Liver (tissue), 9 donors: ENCODE data around the gene PWP1. TPM values are rescaled to one million over a fixed set of nuclear protein-coding genes. Genes with fewer than 3 reads are reported as not detected.

ENCODE experiments used
- DNase-seq: peaks from one replicate; pipeline ENCODE4 v3.0.0-alpha.2; 2017; ENCODE audit warnings: low spot score
- H3K27ac ChIP-seq, 2 donors: one replicate each; pipeline ENCODE4 v1.7.0; 2013; ENCODE audit warnings: inconsistent platforms in 2 of 2, low read length in 2 of 2, control low read depth in 1 of 2, low read depth in 1 of 2, mild to moderate bottlenecking in 1 of 2
- H3K27me3 ChIP-seq, 4 donors: one replicate each; pipeline versions ENCODE4 v1.6.1 to v1.7.0; 2013; ENCODE audit warnings: low read length in 3 of 4, inconsistent platforms in 1 of 4, mild to moderate bottlenecking in 1 of 4, moderate library complexity in 1 of 4; ENCODE audit not compliant: control insufficient read depth in 4 of 4, insufficient read depth in 4 of 4
- H3K36me3 ChIP-seq, 4 donors: one replicate each; pipeline versions ENCODE4 v1.6.1 to v1.7.0; 2013; ENCODE audit warnings: low read length in 3 of 4, mild to moderate bottlenecking in 3 of 4, low read depth in 1 of 4, moderate library complexity in 1 of 4; ENCODE audit not compliant: control insufficient read depth in 4 of 4, insufficient read depth in 3 of 4
- H3K4me1 ChIP-seq, 4 donors: one replicate each; pipeline versions ENCODE4 v1.6.1 to v1.7.0; 2013; ENCODE audit warnings: low read length in 3 of 4, mild to moderate bottlenecking in 3 of 4, moderate library complexity in 1 of 4; ENCODE audit not compliant: control insufficient read depth in 4 of 4, insufficient read depth in 4 of 4
- H3K4me3 ChIP-seq, 3 donors: one replicate each; pipeline versions ENCODE4 v1.6.1 to v1.7.0; 2013; ENCODE audit warnings: low read length in 3 of 3, control low read depth in 1 of 3, low read depth in 1 of 3, mild to moderate bottlenecking in 1 of 3
- H3K9ac ChIP-seq, 2 donors: one replicate each; pipeline ENCODE4 v1.7.0; 2013; ENCODE audit warnings: low read length in 2 of 2, mild to moderate bottlenecking in 2 of 2, moderate library complexity in 2 of 2, control low read depth in 1 of 2, low read depth in 1 of 2
- H3K9me3 ChIP-seq, 4 donors: one replicate each; pipeline versions ENCODE4 v1.6.1 to v1.7.0; 2013; ENCODE audit warnings: low read length in 3 of 4; ENCODE audit not compliant: control insufficient read depth in 4 of 4
- ATF3 ChIP-seq: IDR thresholded peaks from 2 replicates; pipeline ENCODE4 v1.6.1; 2016; ENCODE audit warnings: antibody characterized with exemption
- CTCF ChIP-seq: fragments of 150-350 bp; IDR thresholded peaks from 2 replicates; pipeline ENCODE4 v1.5.1; 2017; ENCODE audit warnings: improper control_type of control experiment, low read depth, low read length; ENCODE audit not compliant: missing input control
- EGR1 ChIP-seq, 2 donors: IDR thresholded peaks; 2 replicates each; pipeline ENCODE4 v1.6.1; 2016 to 2018; ENCODE audit warnings: antibody characterized with exemption in 2 of 2, low read depth in 2 of 2
- FOXA2 ChIP-seq: IDR thresholded peaks from 2 replicates; pipeline ENCODE4 v1.6.1; 2016; ENCODE audit warnings: antibody characterized with exemption
- GABPA ChIP-seq, 2 donors: IDR thresholded peaks in 1 of 2; conservative IDR thresholded peaks in 1 of 2; 2 replicates each; pipeline ENCODE4 v1.6.1; 2016; ENCODE audit warnings: antibody characterized with exemption in 2 of 2, mild to moderate bottlenecking in 1 of 2, moderate library complexity in 1 of 2
- HNF4A ChIP-seq, 2 donors: conservative IDR thresholded peaks; 2 replicates each; pipeline ENCODE4 v1.6.1; 2016; ENCODE audit warnings: antibody characterized with exemption in 2 of 2, mild to moderate bottlenecking in 2 of 2
- HNF4G ChIP-seq: IDR thresholded peaks from 2 replicates; pipeline ENCODE4 v1.6.1; 2016; ENCODE audit warnings: antibody characterized with exemption
- MAX ChIP-seq: IDR thresholded peaks from 2 replicates; pipeline ENCODE4 v1.6.1; 2016; ENCODE audit warnings: antibody characterized with exemption
- NR2F2 ChIP-seq: IDR thresholded peaks from 2 replicates; pipeline ENCODE4 v1.6.1; 2016; ENCODE audit warnings: antibody characterized with exemption
- RAD21 ChIP-seq, 2 donors: IDR thresholded peaks; 2 replicates each; pipeline ENCODE4 v1.6.1; 2016; ENCODE audit warnings: antibody characterized with exemption in 2 of 2, mild to moderate bottlenecking in 2 of 2
- REST ChIP-seq: IDR thresholded peaks from 2 replicates; pipeline ENCODE4 v1.6.1; 2016; ENCODE audit warnings: antibody characterized with exemption, mild to moderate bottlenecking
- RXRA ChIP-seq, 2 donors: IDR thresholded peaks; 2 replicates each; pipeline ENCODE4 v1.6.1; 2017 to 2018; ENCODE audit warnings: antibody characterized with exemption in 2 of 2, mild to moderate bottlenecking in 1 of 2
- SP1 ChIP-seq: IDR thresholded peaks from 2 replicates; pipeline ENCODE4 v1.6.1; 2018; ENCODE audit warnings: antibody characterized with exemption, mild to moderate bottlenecking
- TAF1 ChIP-seq: conservative IDR thresholded peaks from 2 replicates; pipeline ENCODE4 v1.6.1; 2016; ENCODE audit warnings: antibody characterized with exemption, mild to moderate bottlenecking
- YY1 ChIP-seq: IDR thresholded peaks from 2 replicates; pipeline ENCODE4 v1.6.1; 2016; ENCODE audit warnings: antibody characterized with exemption, mild to moderate bottlenecking
- ZBTB33 ChIP-seq: IDR thresholded peaks from 2 replicates; pipeline ENCODE4 v1.6.1; 2016; ENCODE audit warnings: antibody characterized with exemption
- WGBS: extraction: QIAGEN DNeasy Blood & Tissue Kit; methylation state at CpG from one replicate; pipeline ENCODE4 v1.1.7; 2013; 5-methylcytosine and 5-hydroxymethylcytosine counted together
- polyA plus RNA-seq, 2 donors: library from polyadenylated mRNA; stranded (reverse) in 1 of 2; unstranded in 1 of 2; fragments of 200-250 nt in 1 of 2; fragments of >200 nt in 1 of 2; fragmentation: Nextera tagmentation in 1 of 2; extraction: Ambion mirVana in 1 of 2; gene quantifications; one replicate each; pipeline versions ENCODE4 v1.2.1 to v1.2.3, GENCODE V29; 2013 to 2015
- total RNA-seq, 2 donors: library from RNA; depleted of rRNA; stranded (reverse); fragments of >200 nt; gene quantifications; one replicate each; pipeline ENCODE4 v1.2.3, GENCODE V29; 2014
- donor health status: healthy.
- donor health status: healthy.
- donor health status: healthy.
- donor health status: healthy.
- donor health status: healthy.

The PWP1 gene
- total and polyA plus RNA-seq, 4 donors: 17.5 to 39.0 (median 26.9) TPM

GRCh38 chr12:107715780-107716179 lies 30.2 kb downstream of the PWP1 start:
- H3K36me3 ChIP-seq: peaks cover 6 to 35% (median 26%) of the 10 kb centered on the region in 4 donors
- H3K27ac ChIP-seq: no peak overlapping the region
- H3K9ac ChIP-seq: no peak overlapping the region
- no peak for DNase-seq
- no peaks in the 10 kb centered on the region for H3K4me1 ChIP-seq
- no peak overlapping the region for H3K4me3 ChIP-seq
- no peaks in the 10 kb centered on the region for H3K27me3 ChIP-seq
- no peaks in the 10 kb centered on the region for H3K9me3 ChIP-seq
- TF ChIP-seq HNF4A (conservative IDR thresholded peaks at IDR 0.05) (no peak), NR2F2 (no peak), ATF3 (no peak), SP1 (no peak), YY1 (no peak), TAF1 (no peak), RAD21 (IDR thresholded peaks at IDR 0.05) (no peak), REST (no peak), FOXA2 (no peak), HNF4G (no peak), MAX (no peak), RXRA (IDR thresholded peaks at IDR 0.05) (no peak), GABPA (IDR thresholded peaks at IDR 0.05 in 1 of 2, conservative IDR thresholded peaks at IDR 0.05 in 1 of 2) (no peak), ZBTB33 (no peak)

- Histone ChIP-seq H3K9ac (no peak overlapping the region), H3K4me1 (no peaks in the 10 kb centered on the region), H3K36me3 (peaks cover 1 to 10% (median 6%) of the 10 kb centered on the region in 4 donors), H3K4me3 (no peak overlapping the region), H3K27me3 (no peaks in the 10 kb centered on the region), H3K27ac (no peak overlapping the region), H3K9me3 (no peaks in the 10 kb centered on the region)
- no peak for DNase-seq
- TF ChIP-seq SP1 (no peak), HNF4G (no peak), TAF1 (no peak), GABPA (IDR thresholded peaks at IDR 0.05 in 1 of 2, conservative IDR thresholded peaks at IDR 0.05 in 1 of 2) (no peak), RAD21 (IDR thresholded peaks at IDR 0.05) (no peak), CTCF (no peak), FOXA2 (no peak), MAX (no peak), RXRA (IDR thresholded peaks at IDR 0.05) (no peak), REST (no peak), EGR1 (IDR thresholded peaks at IDR 0.05; ENCODE audit: low read depth in 2 of 2) (no peak), ATF3 (no peak)
- 97% methylated on average over 1 of the region's 1 CpG for WGBS
These were observed 33.0 kb downstream of the PWP1 start for GRCh38 chr12:107718606-107719005.
